Left lung (tissue), 10 donors: Measurements from ENCODE around the gene GPR78. TPM values are rescaled to one million over a fixed set of nuclear protein-coding genes. Genes with fewer than 3 reads are reported as not detected.

ENCODE experiments used
- ATAC-seq: fragments of 200-7000 bp; cut with Tn5 transposase; one replicate; pipeline ENCODE4 v1.9.1; 2020; ENCODE audit warnings: moderate library complexity
- DNase-seq, 4 donors: peaks; one replicate each; pipeline ENCODE4 v3.0.0-alpha.2; 2013 to 2020
- H3K27ac ChIP-seq, 2 donors: fragments of 200-600 bp; sonication (generic) in 1 of 2; one replicate each; pipeline versions ENCODE4 v1.5.0 to v1.8.0; 2020 to 2021
- H3K27me3 ChIP-seq, 2 donors: fragments of 200-600 bp; sonication (generic) in 1 of 2; one replicate each; pipeline versions ENCODE4 v1.5.0 to v1.8.0; 2020 to 2021
- H3K36me3 ChIP-seq, 2 donors: fragments of 200-600 bp; sonication (generic) in 1 of 2; one replicate each; pipeline versions ENCODE4 v1.5.0 to v1.8.0; 2020 to 2021
- H3K4me1 ChIP-seq, 2 donors: fragments of 200-600 bp; one replicate each; pipeline ENCODE4 v1.8.0; 2021
- H3K4me3 ChIP-seq, 2 donors: fragments of 200-600 bp; sonication (generic) in 1 of 2; one replicate each; pipeline versions ENCODE4 v1.5.0 to v1.8.0; 2020 to 2021; ENCODE audit warnings: mild to moderate bottlenecking in 1 of 2
- H3K9me3 ChIP-seq, 2 donors: fragments of 200-600 bp; sonication (generic) in 1 of 2; one replicate each; pipeline versions ENCODE4 v1.5.0 to v1.8.0; 2020 to 2021
- CTCF ChIP-seq, 2 donors: fragments of 200-600 bp; sonication (generic) in 1 of 2; IDR thresholded peaks; one replicate each; pipeline versions ENCODE4 v1.5.0 to v1.8.0; 2021; ENCODE audit warnings: antibody characterized with exemption in 2 of 2
- intact Hi-C, 2 donors: fragments of 100-400 bp; cut with DNase I; formaldehyde crosslinking; loops; one replicate each; pipeline versions ENCODE4 v1.11.2 to v1.14.2; 2022
- polyA plus RNA-seq, 6 donors: library from polyadenylated mRNA; unstranded; fragments of 120-200 nt; gene quantifications; one replicate each; pipeline ENCODE4 v1.2.1, GENCODE V29; 2013; ENCODE audit not compliant: insufficient read length in 6 of 6
- total RNA-seq, 2 donors: library from RNA; stranded (reverse); fragmentation: NEBNext Ultra II Directional; extraction: Animal tissue kit (Norgen Biotek cat#: 25700); gene quantifications; one replicate each; pipeline ENCODE4 v1.2.1, GENCODE V29; 2021
- donor health status: DM: no; HTN: yes; CAD: no.
- donor health status: DM: no; HTN: no; CAD: no.

Gene GPR78
- total and polyA plus RNA-seq, 8 donors = 0.07 to 0.67 (median 0.11) TPM

GRCh38 chr4:8534611-8535010, 45.6 kb upstream of the GPR78 start:
- DNase-seq (no peak), ATAC-seq (peak; percentile 6)
- Histone ChIP-seq H3K36me3 (no peaks in the 10 kb centered on the region), H3K4me1 (peaks cover 14 to 26% of the 10 kb centered on the region in 2 donors), H3K27ac (peak overlapping the region; percentile 72 to 78), H3K4me3 (no peak overlapping the region), H3K9me3 (no peaks in the 10 kb centered on the region), H3K27me3 (no peaks in the 10 kb centered on the region)
- intact Hi-C loops = no loop called here
- TF ChIP-seq CTCF (IDR thresholded peaks at IDR 0.05) = no peak

GRCh38 chr4:8536467-8536866, 43.7 kb upstream of the GPR78 start:
- Histone ChIP-seq H3K27ac (no peak overlapping the region), H3K27me3 (no peaks in the 10 kb centered on the region), H3K9me3 (no peaks in the 10 kb centered on the region), H3K36me3 (no peaks in the 10 kb centered on the region), H3K4me1 (peaks cover 14 to 26% of the 10 kb centered on the region in 2 donors), H3K4me3 (no peak overlapping the region)
- TF ChIP-seq CTCF (IDR thresholded peaks at IDR 0.05) = no peak
- ATAC-seq (no peak), DNase-seq (no peak)
- intact Hi-C loops = no loop called here

- ATAC-seq = peak; percentile 58
Measured at GRCh38 chr4:8537041-8537461, 43.1 kb upstream of the GPR78 start.

GRCh38 chr4:8538076-8538702, 42.0 kb upstream of the GPR78 start:
- intact Hi-C loops = no loop called here
- no peaks in the 10 kb centered on the region for H3K36me3 ChIP-seq
- H3K27me3 ChIP-seq = no peaks in the 10 kb centered on the region
- no peak overlapping the region for H3K27ac ChIP-seq
- no peak overlapping the region for H3K4me3 ChIP-seq
- no peak for ATAC-seq
- H3K4me1 ChIP-seq = peaks cover 14 to 26% of the 10 kb centered on the region in 2 donors
- TF ChIP-seq CTCF (IDR thresholded peaks at IDR 0.05) = no peak
- DNase-seq = peak in 1 of 4 donors; percentile 58
- H3K9me3 ChIP-seq = no peaks in the 10 kb centered on the region

More at GRCh38 chr4:8537041-8537461, 43.1 kb upstream of the GPR78 start:
- DNase-seq = peak in 3 of 4 donors; percentile 16 to 78 (median 71)
- Histone ChIP-seq H3K9me3 (no peaks in the 10 kb centered on the region), H3K27me3 (no peaks in the 10 kb centered on the region), H3K27ac (peak overlapping the region; percentile 43 to 70), H3K36me3 (no peaks in the 10 kb centered on the region), H3K4me3 (no peak overlapping the region), H3K4me1 (peaks cover 14 to 26% of the 10 kb centered on the region in 2 donors)
- no peak for TF ChIP-seq CTCF (IDR thresholded peaks at IDR 0.05)
- intact Hi-C loops = no loop called here

GRCh38 chr4:8538703-8539567, 41.3 kb upstream of the GPR78 start:
- no peaks in the 10 kb centered on the region for H3K36me3 ChIP-seq
- intact Hi-C loops = no loop called here
- no peak for TF ChIP-seq CTCF (IDR thresholded peaks at IDR 0.05)
- DNase-seq (peak in 2 of 4 donors; percentile 68 to 78), ATAC-seq (peak; percentile 62)
- no peak overlapping the region for H3K27ac ChIP-seq
- no peak overlapping the region for H3K4me3 ChIP-seq
- no peaks in the 10 kb centered on the region for H3K9me3 ChIP-seq
- peaks cover 14 to 26% of the 10 kb centered on the region in 2 donors for H3K4me1 ChIP-seq
- H3K27me3 ChIP-seq = no peaks in the 10 kb centered on the region
